Left lung (tissue), 14 donors: ENCODE measurements around the gene KIF4B. TPM values are rescaled to one million over a fixed set of nuclear protein-coding genes. Genes with fewer than 3 reads are reported as not detected.

Source experiments
- ATAC-seq: fragments of 200-7000 bp; cut with Tn5 transposase; one replicate; pipeline ENCODE4 v1.9.1; 2020; ENCODE audit warnings: moderate library complexity
- DNase-seq, 4 donors: peaks; one replicate each; pipeline ENCODE4 v3.0.0-alpha.2; 2013 to 2020
- H3K27ac ChIP-seq, 2 donors: fragments of 200-600 bp; sonication (generic) in 1 of 2; one replicate each; pipeline versions ENCODE4 v1.5.0 to v1.8.0; 2020 to 2021
- H3K27me3 ChIP-seq, 2 donors: fragments of 200-600 bp; sonication (generic) in 1 of 2; one replicate each; pipeline versions ENCODE4 v1.5.0 to v1.8.0; 2020 to 2021
- H3K36me3 ChIP-seq, 2 donors: fragments of 200-600 bp; sonication (generic) in 1 of 2; one replicate each; pipeline versions ENCODE4 v1.5.0 to v1.8.0; 2020 to 2021
- H3K4me1 ChIP-seq, 2 donors: fragments of 200-600 bp; one replicate each; pipeline ENCODE4 v1.8.0; 2021
- H3K4me3 ChIP-seq, 2 donors: fragments of 200-600 bp; sonication (generic) in 1 of 2; one replicate each; pipeline versions ENCODE4 v1.5.0 to v1.8.0; 2020 to 2021; ENCODE audit warnings: mild to moderate bottlenecking in 1 of 2
- H3K9me3 ChIP-seq, 2 donors: fragments of 200-600 bp; sonication (generic) in 1 of 2; one replicate each; pipeline versions ENCODE4 v1.5.0 to v1.8.0; 2020 to 2021
- CTCF ChIP-seq, 2 donors: fragments of 200-600 bp; sonication (generic) in 1 of 2; IDR thresholded peaks; one replicate each; pipeline versions ENCODE4 v1.5.0 to v1.8.0; 2021; ENCODE audit warnings: antibody characterized with exemption in 2 of 2
- intact Hi-C, 2 donors: fragments of 100-400 bp; cut with DNase I; formaldehyde crosslinking; loops; one replicate each; pipeline versions ENCODE4 v1.11.2 to v1.14.2; 2022
- long read RNA-seq, 12 donors: library from polyadenylated mRNA in 2 of 12; unstranded in 2 of 12; transcript quantifications; one replicate each; pipeline ENCODE4 v2.0.0 and lab custom pipeline, GENCODE V29; 2019 to 2026
- polyA plus RNA-seq, 6 donors: library from polyadenylated mRNA; unstranded; fragments of 120-200 nt; gene quantifications; one replicate each; pipeline ENCODE4 v1.2.1, GENCODE V29; 2013; ENCODE audit not compliant: insufficient read length in 6 of 6
- total RNA-seq, 2 donors: library from RNA; stranded (reverse); fragmentation: NEBNext Ultra II Directional; extraction: Animal tissue kit (Norgen Biotek cat#: 25700); gene quantifications; one replicate each; pipeline ENCODE4 v1.2.1, GENCODE V29; 2021
- donor health status: DM: no; HTN: yes; CAD: no.
- donor health status: DM: no; HTN: no; CAD: no.

KIF4B gene
- under 1 TPM in 1 of 2 donors, not detected in 1; 0.05 TPM for total RNA-seq
- under 1 TPM; 0.10 to 0.40 (median 0.27) TPM for polyA plus RNA-seq
- long read RNA-seq, donor 1, result 0 reads
- long read RNA-seq, donor 2, result 0 reads
- long read RNA-seq, donor 3, result 0 reads
- long read RNA-seq, donor 4, result 0 reads
- long read RNA-seq, donor 5, result 0 reads
- long read RNA-seq, donor 6, result 0 reads
- long read RNA-seq, donor 7, result 0 reads
- long read RNA-seq, donor 8, result 0 reads
- long read RNA-seq, donor 9, result 0 reads
- long read RNA-seq, donor 10, result 0 reads
- long read RNA-seq, donor 11, result 0 reads
- long read RNA-seq, donor 12, result 0 reads

GRCh38 chr5:155013526-155013925 is at the start of gene KIF4B:
KIF4B (plus strand) TSS chr5:155013755; CDS start chr5:155013860, 105 bp downstream.
- H3K27me3 ChIP-seq, result no peaks in the 10 kb centered on the region
- TF ChIP-seq CTCF (IDR thresholded peaks at IDR 0.05), result no peak
- H3K4me3 ChIP-seq, result no peak within 1 kb of the TSS
- no peaks in the 10 kb centered on the region for H3K36me3 ChIP-seq
- DNase-seq (no peak), ATAC-seq (no peak)
- intact Hi-C loops, result no loop called here
- H3K27ac ChIP-seq, result no peak within 1 kb of the TSS
- H3K9me3 ChIP-seq, result no peaks in the 10 kb centered on the region
- H3K4me1 ChIP-seq, result no peaks in the 10 kb centered on the region

GRCh38 chr5:154966081-154966841 is 47.3 kb upstream of the KIF4B start:
- Histone ChIP-seq H3K27ac (peak overlapping the region; percentile 29 to 69), H3K4me1 (no peaks in the 10 kb centered on the region), H3K36me3 (peaks cover 0 to 55% of the 10 kb centered on the region in 2 donors), H3K9me3 (no peaks in the 10 kb centered on the region), H3K4me3 (no peak overlapping the region), H3K27me3 (no peaks in the 10 kb centered on the region)
- DNase-seq, result peak in 1 of 4 donors; percentile 9
- TF ChIP-seq CTCF (IDR thresholded peaks at IDR 0.05), result no peak
- ATAC-seq, result peak; percentile 15
- intact Hi-C loops, result no loop called here

GRCh38 chr5:154966874-154967273 is 46.7 kb upstream of the KIF4B start:
- Histone ChIP-seq H3K4me1 (no peaks in the 10 kb centered on the region), H3K27ac (peak overlapping the region; percentile 29 to 69), H3K27me3 (no peaks in the 10 kb centered on the region), H3K36me3 (peaks cover 0 to 49% of the 10 kb centered on the region in 2 donors), H3K4me3 (peak overlapping the region in 1 of 2 donors; percentile 6), H3K9me3 (no peaks in the 10 kb centered on the region)
- DNase-seq, result no peak
- no peak for ATAC-seq
- TF ChIP-seq CTCF (IDR thresholded peaks at IDR 0.05), result no peak
- intact Hi-C loops, result no loop called here

GRCh38 chr5:154967421-154968024 is 46.0 kb upstream of the KIF4B start:
- no peak for DNase-seq
- Histone ChIP-seq H3K27me3 (no peaks in the 10 kb centered on the region), H3K36me3 (peaks cover 0 to 44% of the 10 kb centered on the region in 2 donors), H3K27ac (no peak overlapping the region), H3K4me3 (peak overlapping the region in 1 of 2 donors; percentile 6), H3K4me1 (no peaks in the 10 kb centered on the region), H3K9me3 (no peaks in the 10 kb centered on the region)
- intact Hi-C loops, result no loop called here
- ATAC-seq, result no peak
- peak; percentile 36 to 47 for TF ChIP-seq CTCF (IDR thresholded peaks at IDR 0.05)

- Histone ChIP-seq H3K27me3 (no peaks in the 10 kb centered on the region), H3K36me3 (peaks cover 0 to 39% of the 10 kb centered on the region in 2 donors), H3K27ac (no peak overlapping the region), H3K4me1 (no peaks in the 10 kb centered on the region), H3K9me3 (no peaks in the 10 kb centered on the region), H3K4me3 (no peak overlapping the region)
- intact Hi-C loops, result no loop called here
- DNase-seq (no peak), ATAC-seq (no peak)
- no peak for TF ChIP-seq CTCF (IDR thresholded peaks at IDR 0.05)
Observed at GRCh38 chr5:154968953-154969352, 44.6 kb upstream of the KIF4B start.
